HEK293 (cell line): Measurements from ENCODE around the gene SSR1.

Experiments used
- EGR2 ChIP-seq: fragments of 450-650 bp; formaldehyde crosslinking; IDR thresholded peaks from 2 replicates; pipeline ENCODE4 v1.5.1; 2016; ENCODE audit warnings: low read depth, missing biosample characterization, missing genetic modification characterization
- HOXC10 ChIP-seq: sonication (generic); formaldehyde crosslinking; IDR thresholded peaks from 2 replicates; pipeline ENCODE4 v1.8.1; 2023; ENCODE audit warnings: mild to moderate bottlenecking, missing genetic modification reagents
- KLF16 ChIP-seq: fragments of 450-650 bp; formaldehyde crosslinking; IDR thresholded peaks from 2 replicates; pipeline ENCODE4 v1.5.1; 2017; ENCODE audit warnings: missing biosample characterization, missing genetic modification characterization
- YY1 ChIP-seq: fragments of 450-650 bp; formaldehyde crosslinking; IDR thresholded peaks from 2 replicates; pipeline ENCODE4 v1.5.1; 2018; ENCODE audit warnings: missing biosample characterization, missing genetic modification characterization
- ZFP37 ChIP-seq: fragments of 450-650 bp; formaldehyde crosslinking; IDR thresholded peaks from 2 replicates; pipeline ENCODE4 v1.5.1; 2016; ENCODE audit warnings: missing biosample characterization, missing genetic modification characterization
- ZNF121 ChIP-seq: fragments of 450-650 bp; formaldehyde crosslinking; IDR thresholded peaks from 2 replicates; pipeline ENCODE4 v1.5.1; 2016; ENCODE audit warnings: missing biosample characterization, missing genetic modification characterization
- ZNF140 ChIP-seq: fragments of 450-650 bp; formaldehyde crosslinking; IDR thresholded peaks from 2 replicates; pipeline ENCODE4 v1.5.1; 2016; ENCODE audit warnings: missing biosample characterization, missing genetic modification characterization
- ZNF169 ChIP-seq: fragments of 450-650 bp; formaldehyde crosslinking; IDR thresholded peaks from 2 replicates; pipeline ENCODE4 v1.5.1; 2016; ENCODE audit warnings: missing biosample characterization, missing genetic modification characterization
- ZNF174 ChIP-seq: fragments of 450-650 bp; formaldehyde crosslinking; IDR thresholded peaks from 2 replicates; pipeline ENCODE4 v1.5.0; 2017; ENCODE audit warnings: missing biosample characterization, mild to moderate bottlenecking, missing genetic modification characterization
- ZNF366 ChIP-seq: fragments of 450-650 bp; formaldehyde crosslinking; conservative IDR thresholded peaks from 2 replicates; pipeline ENCODE4 v1.5.1; 2016; ENCODE audit warnings: missing biosample characterization, missing genetic modification characterization
- ZNF426 ChIP-seq: fragments of 450-650 bp; formaldehyde crosslinking; IDR thresholded peaks from 2 replicates; pipeline ENCODE4 v1.5.1; 2017; ENCODE audit warnings: missing biosample characterization, missing genetic modification characterization, mild to moderate bottlenecking, inconsistent platforms, moderate library complexity
- ZNF510 ChIP-seq: fragments of 450-650 bp; formaldehyde crosslinking; IDR thresholded peaks from 2 replicates; pipeline ENCODE4 v1.5.1; 2018; ENCODE audit warnings: mild to moderate bottlenecking, missing genetic modification characterization, missing biosample characterization; ENCODE audit not compliant: insufficient replicate concordance
- ZNF514 ChIP-seq: fragments of 450-650 bp; formaldehyde crosslinking; IDR thresholded peaks from 2 replicates; pipeline ENCODE4 v1.5.1; 2016; ENCODE audit warnings: missing biosample characterization, missing genetic modification characterization
- ZNF555 ChIP-seq: fragments of 450-650 bp; formaldehyde crosslinking; conservative IDR thresholded peaks from 2 replicates; pipeline ENCODE4 v1.5.1; 2017; ENCODE audit warnings: missing biosample characterization, mild to moderate bottlenecking, missing genetic modification characterization, inconsistent platforms
- ZNF624 ChIP-seq: fragments of 450-650 bp; formaldehyde crosslinking; IDR thresholded peaks from 2 replicates; pipeline ENCODE4 v1.5.1; 2017; ENCODE audit warnings: missing biosample characterization, missing genetic modification characterization
- ZNF76 ChIP-seq: fragments of 450-650 bp; formaldehyde crosslinking; IDR thresholded peaks from 2 replicates; pipeline ENCODE4; 2016; ENCODE audit warnings: low read depth, missing biosample characterization, missing genetic modification characterization, borderline replicate concordance
- ZNF792 ChIP-seq: fragments of 450-650 bp; formaldehyde crosslinking; IDR thresholded peaks from 2 replicates; pipeline ENCODE4 v1.5.1; 2016; ENCODE audit warnings: missing biosample characterization, missing genetic modification characterization
- ZSCAN23 ChIP-seq: fragments of 450-650 bp; formaldehyde crosslinking; IDR thresholded peaks from 2 replicates; pipeline ENCODE4 v1.5.1; 2016; ENCODE audit warnings: missing biosample characterization, missing genetic modification characterization
- TF ChIP-seq, protein P1 (sequence below): fragments of 450-650 bp; formaldehyde crosslinking; IDR thresholded peaks from 2 replicates; pipeline ENCODE4 v1.5.1; 2017; ENCODE audit warnings: missing biosample characterization, missing genetic modification characterization
- TF ChIP-seq, protein P2 (sequence below): fragments of 450-650 bp; formaldehyde crosslinking; IDR thresholded peaks from 2 replicates; pipeline ENCODE4 v1.5.1; 2016; ENCODE audit warnings: missing biosample characterization, missing genetic modification characterization
- TF ChIP-seq, protein P3 (sequence below): fragments of 450-650 bp; formaldehyde crosslinking; IDR thresholded peaks from 2 replicates; pipeline ENCODE4 v1.5.1; 2016; ENCODE audit warnings: missing biosample characterization, missing genetic modification characterization, low read depth
- TF ChIP-seq, protein P4 (sequence below): fragments of 450-650 bp; formaldehyde crosslinking; IDR thresholded peaks from 2 replicates; pipeline ENCODE4 v1.5.1; 2016; ENCODE audit warnings: missing biosample characterization, missing genetic modification characterization
- TF ChIP-seq, protein P5 (sequence below): fragments of 450-650 bp; formaldehyde crosslinking; IDR thresholded peaks from 2 replicates; pipeline ENCODE4 v1.5.1; 2016; ENCODE audit warnings: missing biosample characterization, missing genetic modification characterization
- TF ChIP-seq, protein P6 (sequence below): fragments of 450-650 bp; formaldehyde crosslinking; IDR thresholded peaks from 2 replicates; pipeline ENCODE4 v1.5.1; 2016; ENCODE audit warnings: missing biosample characterization, missing genetic modification characterization
- TF ChIP-seq, protein P7 (sequence below): fragments of 450-650 bp; formaldehyde crosslinking; IDR thresholded peaks from 2 replicates; pipeline ENCODE4 v1.5.1; 2017; ENCODE audit warnings: missing biosample characterization, missing genetic modification characterization
- TF ChIP-seq, protein P8 (sequence below): fragments of 450-650 bp; formaldehyde crosslinking; IDR thresholded peaks from 2 replicates; pipeline ENCODE4 v1.5.1; 2016; ENCODE audit warnings: missing biosample characterization, missing genetic modification characterization

SSR1 gene

DNA sequence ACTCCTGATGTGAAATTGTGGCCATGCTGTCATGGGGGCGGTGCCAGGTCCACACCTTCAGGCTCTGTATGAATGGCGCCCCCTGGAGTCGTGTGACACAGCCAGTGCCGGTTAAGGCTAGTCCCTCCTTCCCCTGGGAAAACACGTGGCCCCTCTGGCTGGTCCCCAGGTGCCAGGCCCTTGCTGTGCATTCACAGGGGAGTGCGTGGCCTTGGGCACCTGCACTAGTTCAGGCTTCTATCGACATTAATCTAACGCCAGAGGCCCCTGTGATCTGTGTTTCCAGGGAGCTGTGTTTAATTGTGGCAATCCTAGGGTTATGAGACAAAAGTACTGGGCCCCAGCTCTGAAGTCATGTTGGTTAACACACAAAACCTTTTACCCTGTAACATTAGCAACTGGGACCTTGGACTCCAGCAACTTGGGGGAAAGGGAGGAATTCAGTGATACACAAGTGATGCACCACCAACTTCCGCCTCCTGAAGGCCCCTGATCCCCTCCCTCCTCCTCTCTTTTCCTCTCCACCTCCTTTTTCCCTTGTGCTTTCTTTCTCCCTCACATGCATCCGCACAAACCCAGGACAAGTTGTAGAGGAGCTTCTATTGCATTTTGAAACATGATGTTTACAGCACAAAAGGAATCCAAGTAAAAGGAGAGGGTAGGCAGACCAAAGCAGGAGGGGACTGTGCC lies 74.0 kb downstream of the SSR1 start (continued):
- TF ChIP-seq, protein P1, sequence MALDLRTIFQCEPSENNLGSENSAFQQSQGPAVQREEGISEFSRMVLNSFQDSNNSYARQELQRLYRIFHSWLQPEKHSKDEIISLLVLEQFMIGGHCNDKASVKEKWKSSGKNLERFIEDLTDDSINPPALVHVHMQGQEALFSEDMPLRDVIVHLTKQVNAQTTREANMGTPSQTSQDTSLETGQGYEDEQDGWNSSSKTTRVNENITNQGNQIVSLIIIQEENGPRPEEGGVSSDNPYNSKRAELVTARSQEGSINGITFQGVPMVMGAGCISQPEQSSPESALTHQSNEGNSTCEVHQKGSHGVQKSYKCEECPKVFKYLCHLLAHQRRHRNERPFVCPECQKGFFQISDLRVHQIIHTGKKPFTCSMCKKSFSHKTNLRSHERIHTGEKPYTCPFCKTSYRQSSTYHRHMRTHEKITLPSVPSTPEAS (tag by site-specific recombination), result no peak
- no peak for TF ChIP-seq ZSCAN23 (tag by site-specific recombination)
- TF ChIP-seq EGR2 (tag by site-specific recombination), result no peak
- TF ChIP-seq ZNF366 (tag by site-specific recombination), result peak; percentile 56
- TF ChIP-seq, protein P2, sequence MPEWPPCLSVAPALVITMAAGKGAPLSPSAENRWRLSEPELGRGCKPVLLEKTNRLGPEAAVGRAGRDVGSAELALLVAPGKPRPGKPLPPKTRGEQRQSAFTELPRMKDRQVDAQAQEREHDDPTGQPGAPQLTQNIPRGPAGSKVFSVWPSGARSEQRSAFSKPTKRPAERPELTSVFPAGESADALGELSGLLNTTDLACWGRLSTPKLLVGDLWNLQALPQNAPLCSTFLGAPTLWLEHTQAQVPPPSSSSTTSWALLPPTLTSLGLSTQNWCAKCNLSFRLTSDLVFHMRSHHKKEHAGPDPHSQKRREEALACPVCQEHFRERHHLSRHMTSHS (tag by site-specific recombination), result no peak
- TF ChIP-seq, protein P3, sequence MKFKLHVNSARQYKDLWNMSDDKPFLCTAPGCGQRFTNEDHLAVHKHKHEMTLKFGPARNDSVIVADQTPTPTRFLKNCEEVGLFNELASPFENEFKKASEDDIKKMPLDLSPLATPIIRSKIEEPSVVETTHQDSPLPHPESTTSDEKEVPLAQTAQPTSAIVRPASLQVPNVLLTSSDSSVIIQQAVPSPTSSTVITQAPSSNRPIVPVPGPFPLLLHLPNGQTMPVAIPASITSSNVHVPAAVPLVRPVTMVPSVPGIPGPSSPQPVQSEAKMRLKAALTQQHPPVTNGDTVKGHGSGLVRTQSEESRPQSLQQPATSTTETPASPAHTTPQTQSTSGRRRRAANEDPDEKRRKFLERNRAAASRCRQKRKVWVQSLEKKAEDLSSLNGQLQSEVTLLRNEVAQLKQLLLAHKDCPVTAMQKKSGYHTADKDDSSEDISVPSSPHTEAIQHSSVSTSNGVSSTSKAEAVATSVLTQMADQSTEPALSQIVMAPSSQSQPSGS (tag by site-specific recombination), result no peak
- TF ChIP-seq, protein P4, sequence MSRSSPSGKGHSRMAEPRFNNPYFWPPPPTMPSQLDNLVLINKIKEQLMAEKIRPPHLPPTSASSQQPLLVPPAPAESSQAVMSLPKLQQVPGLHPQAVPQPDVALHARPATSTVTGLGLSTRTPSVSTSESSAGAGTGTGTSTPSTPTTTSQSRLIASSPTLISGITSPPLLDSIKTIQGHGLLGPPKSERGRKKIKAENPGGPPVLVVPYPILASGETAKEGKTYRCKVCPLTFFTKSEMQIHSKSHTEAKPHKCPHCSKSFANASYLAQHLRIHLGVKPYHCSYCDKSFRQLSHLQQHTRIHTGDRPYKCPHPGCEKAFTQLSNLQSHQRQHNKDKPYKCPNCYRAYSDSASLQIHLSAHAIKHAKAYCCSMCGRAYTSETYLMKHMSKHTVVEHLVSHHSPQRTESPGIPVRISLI (tag by site-specific recombination), result no peak
- no peak for TF ChIP-seq ZNF624 (tag by site-specific recombination)
- TF ChIP-seq KLF16 (tag by site-specific recombination), result no peak
- no peak for TF ChIP-seq ZNF174 (tag by site-specific recombination)
- no peak for TF ChIP-seq ZNF140 (tag by site-specific recombination)
- TF ChIP-seq, protein P5, sequence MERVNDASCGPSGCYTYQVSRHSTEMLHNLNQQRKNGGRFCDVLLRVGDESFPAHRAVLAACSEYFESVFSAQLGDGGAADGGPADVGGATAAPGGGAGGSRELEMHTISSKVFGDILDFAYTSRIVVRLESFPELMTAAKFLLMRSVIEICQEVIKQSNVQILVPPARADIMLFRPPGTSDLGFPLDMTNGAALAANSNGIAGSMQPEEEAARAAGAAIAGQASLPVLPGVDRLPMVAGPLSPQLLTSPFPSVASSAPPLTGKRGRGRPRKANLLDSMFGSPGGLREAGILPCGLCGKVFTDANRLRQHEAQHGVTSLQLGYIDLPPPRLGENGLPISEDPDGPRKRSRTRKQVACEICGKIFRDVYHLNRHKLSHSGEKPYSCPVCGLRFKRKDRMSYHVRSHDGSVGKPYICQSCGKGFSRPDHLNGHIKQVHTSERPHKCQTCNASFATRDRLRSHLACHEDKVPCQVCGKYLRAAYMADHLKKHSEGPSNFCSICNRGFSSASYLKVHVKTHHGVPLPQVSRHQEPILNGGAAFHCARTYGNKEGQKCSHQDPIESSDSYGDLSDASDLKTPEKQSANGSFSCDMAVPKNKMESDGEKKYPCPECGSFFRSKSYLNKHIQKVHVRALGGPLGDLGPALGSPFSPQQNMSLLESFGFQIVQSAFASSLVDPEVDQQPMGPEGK, result peak; percentile 40; the same call in 1 of the 2 replicates
- TF ChIP-seq ZNF555, result no peak
- no peak for TF ChIP-seq ZFP37 (tag by site-specific recombination)
- no peak for TF ChIP-seq YY1 (tag by site-specific recombination)
- TF ChIP-seq, protein P6, sequence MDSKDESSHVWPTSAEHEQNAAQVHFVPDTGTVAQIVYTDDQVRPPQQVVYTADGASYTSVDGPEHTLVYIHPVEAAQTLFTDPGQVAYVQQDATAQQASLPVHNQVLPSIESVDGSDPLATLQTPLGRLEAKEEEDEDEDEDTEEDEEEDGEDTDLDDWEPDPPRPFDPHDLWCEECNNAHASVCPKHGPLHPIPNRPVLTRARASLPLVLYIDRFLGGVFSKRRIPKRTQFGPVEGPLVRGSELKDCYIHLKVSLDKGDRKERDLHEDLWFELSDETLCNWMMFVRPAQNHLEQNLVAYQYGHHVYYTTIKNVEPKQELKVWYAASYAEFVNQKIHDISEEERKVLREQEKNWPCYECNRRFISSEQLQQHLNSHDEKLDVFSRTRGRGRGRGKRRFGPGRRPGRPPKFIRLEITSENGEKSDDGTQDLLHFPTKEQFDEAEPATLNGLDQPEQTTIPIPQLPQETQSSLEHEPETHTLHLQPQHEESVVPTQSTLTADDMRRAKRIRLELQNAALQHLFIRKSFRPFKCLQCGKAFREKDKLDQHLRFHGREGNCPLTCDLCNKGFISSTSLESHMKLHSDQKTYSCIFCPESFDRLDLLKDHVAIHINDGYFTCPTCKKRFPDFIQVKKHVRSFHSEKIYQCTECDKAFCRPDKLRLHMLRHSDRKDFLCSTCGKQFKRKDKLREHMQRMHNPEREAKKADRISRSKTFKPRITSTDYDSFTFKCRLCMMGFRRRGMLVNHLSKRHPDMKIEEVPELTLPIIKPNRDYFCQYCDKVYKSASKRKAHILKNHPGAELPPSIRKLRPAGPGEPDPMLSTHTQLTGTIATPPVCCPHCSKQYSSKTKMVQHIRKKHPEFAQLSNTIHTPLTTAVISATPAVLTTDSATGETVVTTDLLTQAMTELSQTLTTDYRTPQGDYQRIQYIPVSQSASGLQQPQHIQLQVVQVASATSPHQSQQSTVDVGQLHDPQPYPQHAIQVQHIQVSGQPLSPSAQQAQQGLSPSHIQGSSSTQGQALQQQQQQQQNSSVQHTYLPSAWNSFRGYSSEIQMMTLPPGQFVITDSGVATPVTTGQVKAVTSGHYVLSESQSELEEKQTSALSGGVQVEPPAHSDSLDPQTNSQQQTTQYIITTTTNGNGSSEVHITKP, result peak; percentile 9; the same call in 1 of the 2 replicates
- no peak for TF ChIP-seq ZNF792 (tag by site-specific recombination)
- no peak for TF ChIP-seq ZNF426 (tag by site-specific recombination)
- no peak for TF ChIP-seq ZNF169
- no peak for TF ChIP-seq HOXC10 (CRISPR knock-in tag)
- TF ChIP-seq, protein P7, sequence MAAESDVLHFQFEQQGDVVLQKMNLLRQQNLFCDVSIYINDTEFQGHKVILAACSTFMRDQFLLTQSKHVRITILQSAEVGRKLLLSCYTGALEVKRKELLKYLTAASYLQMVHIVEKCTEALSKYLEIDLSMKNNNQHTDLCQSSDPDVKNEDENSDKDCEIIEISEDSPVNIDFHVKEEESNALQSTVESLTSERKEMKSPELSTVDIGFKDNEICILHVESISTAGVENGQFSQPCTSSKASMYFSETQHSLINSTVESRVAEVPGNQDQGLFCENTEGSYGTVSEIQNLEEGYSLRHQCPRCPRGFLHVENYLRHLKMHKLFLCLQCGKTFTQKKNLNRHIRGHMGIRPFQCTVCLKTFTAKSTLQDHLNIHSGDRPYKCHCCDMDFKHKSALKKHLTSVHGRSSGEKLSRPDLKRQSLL (tag by site-specific recombination), result no peak
- no peak for TF ChIP-seq ZNF76 (tag by site-specific recombination)
- no peak for TF ChIP-seq ZNF510 (tag by site-specific recombination)
- TF ChIP-seq, protein P8, sequence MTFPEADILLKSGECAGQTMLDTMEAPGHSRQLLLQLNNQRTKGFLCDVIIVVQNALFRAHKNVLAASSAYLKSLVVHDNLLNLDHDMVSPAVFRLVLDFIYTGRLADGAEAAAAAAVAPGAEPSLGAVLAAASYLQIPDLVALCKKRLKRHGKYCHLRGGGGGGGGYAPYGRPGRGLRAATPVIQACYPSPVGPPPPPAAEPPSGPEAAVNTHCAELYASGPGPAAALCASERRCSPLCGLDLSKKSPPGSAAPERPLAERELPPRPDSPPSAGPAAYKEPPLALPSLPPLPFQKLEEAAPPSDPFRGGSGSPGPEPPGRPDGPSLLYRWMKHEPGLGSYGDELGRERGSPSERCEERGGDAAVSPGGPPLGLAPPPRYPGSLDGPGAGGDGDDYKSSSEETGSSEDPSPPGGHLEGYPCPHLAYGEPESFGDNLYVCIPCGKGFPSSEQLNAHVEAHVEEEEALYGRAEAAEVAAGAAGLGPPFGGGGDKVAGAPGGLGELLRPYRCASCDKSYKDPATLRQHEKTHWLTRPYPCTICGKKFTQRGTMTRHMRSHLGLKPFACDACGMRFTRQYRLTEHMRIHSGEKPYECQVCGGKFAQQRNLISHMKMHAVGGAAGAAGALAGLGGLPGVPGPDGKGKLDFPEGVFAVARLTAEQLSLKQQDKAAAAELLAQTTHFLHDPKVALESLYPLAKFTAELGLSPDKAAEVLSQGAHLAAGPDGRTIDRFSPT (tag by site-specific recombination), result no peak
- no peak for TF ChIP-seq ZNF514 (tag by site-specific recombination)
- peak; percentile 63; the same call in 1 of the 2 replicates for TF ChIP-seq ZNF121 (tag by site-specific recombination)
